B cell (primary cell): ENCODE data around the gene DYNC1I2. TPM values are rescaled to one million over a fixed set of nuclear protein-coding genes. Genes with fewer than 3 reads are reported as not detected.
"Not testable (repeated sequence)": the region's sequence is repeated elsewhere in the genome, so short reads cannot be mapped to it uniquely, and the experiment has no call there.

ENCODE experiments used
- ATAC-seq: fragments of 200-7000 bp; cut with Tn5 transposase; one replicate; pipeline ENCODE4 v1.10.0; 2021; ENCODE audit warnings: low read depth, mild to moderate bottlenecking, moderate number of reproducible peaks, moderate library complexity
- CTCF ChIA-PET: fragments of 350-600 bp; sonication (Branson Sonifier 250); formaldehyde crosslinking; loops from one replicate; lab custom pipeline; 2021; ENCODE audit warnings: antibody characterized with exemption, inconsistent platforms; lab: Charles Lee
- POLR2A ChIA-PET: fragments of 350-600 bp; sonication (Branson Sonifier 250); formaldehyde crosslinking; loops from one replicate; lab custom pipeline; 2021; ENCODE audit warnings: antibody characterized with exemption; lab: Charles Lee
- DNase-seq: peaks from one replicate; pipeline ENCODE4 v3.0.0; 2013
- H2AFZ ChIP-seq: 2 replicates; pipeline ENCODE4 v1.6.1; 2012; ENCODE audit warnings: mild to moderate bottlenecking, low read depth, low read length; ENCODE audit not compliant: insufficient read depth, poor library complexity, severe bottlenecking
- H3K27ac ChIP-seq, 2 donors: 1 replicate in 1 of 2; 2 replicates in 1 of 2; pipeline ENCODE4 v1.5.1; 2012 to 2013; ENCODE audit warnings: low read length in 2 of 2, mild to moderate bottlenecking in 2 of 2, moderate library complexity in 1 of 2
- H3K27me3 ChIP-seq, 4 experiments: fragments of 200-600 bp in 1 of 4; sonication (generic) in 1 of 4; replicated peaks in 1 of 4; 1 replicate in 2 of 4; 2 replicates in 2 of 4; pipeline versions ENCODE4 v1.6.1 to v1.7.0; 2013 to 2016; ENCODE audit warnings: low read length in 3 of 4, mild to moderate bottlenecking in 2 of 4, mixed read lengths in 1 of 4, moderate library complexity in 1 of 4; ENCODE audit not compliant: insufficient read depth in 4 of 4, control insufficient read depth in 3 of 4; ENCODE audit errors: control extremely low read depth in 1 of 4
- H3K36me3 ChIP-seq, 2 experiments: replicated peaks in 1 of 2; 1 replicate in 1 of 2; 2 replicates in 1 of 2; pipeline versions ENCODE4 v1.6.1 to v1.7.1; 2013; ENCODE audit warnings: low read length in 1 of 2; ENCODE audit not compliant: insufficient read depth in 2 of 2, control insufficient read depth in 1 of 2; ENCODE audit errors: control extremely low read depth in 1 of 2, extremely low read depth in 1 of 2
- H3K4me1 ChIP-seq, 2 donors: fragments of 200-600 bp in 1 of 2; sonication (generic) in 1 of 2; 1 replicate in 1 of 2; 2 replicates in 1 of 2; pipeline versions ENCODE4 v1.5.1 to v1.6.1; 2013 to 2017; ENCODE audit warnings: low read length in 2 of 2; ENCODE audit not compliant: control insufficient read depth in 2 of 2, insufficient read depth in 2 of 2
- H3K4me2 ChIP-seq: replicated peaks from 2 replicates; pipeline ENCODE3; 2012; ENCODE audit warnings: mild to moderate bottlenecking, low read depth, low read length; ENCODE audit not compliant: poor library complexity, severe bottlenecking
- H3K4me3 ChIP-seq, 5 experiments: fragments of 200-600 bp in 1 of 5; sonication (generic) in 1 of 5; 1 replicate in 3 of 5; 2 replicates in 2 of 5; pipeline versions ENCODE4 v1.5.1 to v1.7.0; 2011 to 2016; ENCODE audit warnings: low read length in 4 of 5, mild to moderate bottlenecking in 4 of 5, low read depth in 2 of 5, control low read depth in 1 of 5, moderate library complexity in 1 of 5; ENCODE audit not compliant: insufficient read depth in 1 of 5; ENCODE audit errors: control extremely low read depth in 1 of 5, extremely low read depth in 1 of 5
- H3K79me2 ChIP-seq: fragments of 200-600 bp; sonication (generic); one replicate; pipeline ENCODE4 v1.6.0; 2016; ENCODE audit warnings: low read length; ENCODE audit not compliant: control insufficient read depth, insufficient read depth
- H3K9ac ChIP-seq: fragments of 200-600 bp; sonication (generic); 2 replicates; pipeline ENCODE4 v1.6.1; 2017; ENCODE audit warnings: mild to moderate bottlenecking, low read length, moderate library complexity
- H3K9me3 ChIP-seq, 3 donors: one replicate each; pipeline versions ENCODE4 v1.6.1 to v1.7.1; 2013; ENCODE audit warnings: low read length in 2 of 3; ENCODE audit not compliant: control insufficient read depth in 2 of 3, insufficient read depth in 1 of 3; ENCODE audit errors: control extremely low read depth in 1 of 3
- H4K20me1 ChIP-seq: 2 replicates; pipeline ENCODE4 v1.6.0; 2012; ENCODE audit warnings: mild to moderate bottlenecking, low read length; ENCODE audit not compliant: insufficient read depth, control insufficient read depth, poor library complexity, severe bottlenecking
- H3K27ac Mint-ChIP-seq: one replicate; pipeline ENCODE4 v1.8.0; 2021; ENCODE audit warnings: mixed read lengths
- H3K27me3 Mint-ChIP-seq: one replicate; pipeline ENCODE4 v1.8.0; 2021; ENCODE audit warnings: mixed read lengths
- H3K4me1 Mint-ChIP-seq: one replicate; pipeline ENCODE4 v1.8.0; 2021; ENCODE audit warnings: mixed read lengths
- H3K4me3 Mint-ChIP-seq: one replicate; pipeline ENCODE4 v1.8.0; 2021; ENCODE audit warnings: mixed read lengths
- H3K9me3 Mint-ChIP-seq: one replicate; pipeline ENCODE4 v1.8.0; 2022; ENCODE audit warnings: mixed read lengths; ENCODE audit not compliant: insufficient read depth
- CTCF ChIP-seq: fragments of 200-600 bp; IDR thresholded peaks from one replicate; pipeline ENCODE4 v1.8.0; 2022; ENCODE audit warnings: antibody characterized with exemption, mild to moderate bottlenecking
- EZH2 ChIP-seq: IDR thresholded peaks from 2 replicates; pipeline ENCODE4 v1.6.1; 2012; ENCODE audit warnings: borderline replicate concordance, low read depth, mild to moderate bottlenecking, moderate library complexity, low read length; ENCODE audit not compliant: insufficient read depth, poor library complexity, severe bottlenecking
- WGBS: methylation state at CpG from one replicate; pipeline ENCODE4 v1.1.5; 2013; ENCODE audit warnings: missing lambda C conversion rate; ENCODE audit not compliant: insufficient coverage; 5-methylcytosine and 5-hydroxymethylcytosine counted together
- intact Hi-C: fragments of 100-400 bp; cut with micrococcal nuclease; formaldehyde crosslinking; loops from one replicate; pipeline ENCODE4 v1.10.0; 2022
- polyA plus RNA-seq: library from polyadenylated mRNA; depleted of rRNA; stranded (reverse); fragments of >200 nt; gene quantifications from 2 replicates; pipeline ENCODE4 v1.2.3, GENCODE V29; 2012
- total RNA-seq, 2 donors: library from RNA; stranded (reverse); fragments of 120-200 nt in 1 of 2; gene quantifications; 1 replicate in 1 of 2; 2 replicates in 1 of 2; pipeline versions ENCODE4 v1.2.3 to v1.2.4, GENCODE V29; 2013 to 2022

Gene DYNC1I2
- total and polyA plus RNA-seq, 2 donors (not counting 1 experiment from before 2014, with no cell fraction given), result 20.4 to 57.6 TPM

- ChIA-PET CTCF (no interaction called here), POLR2A (no interaction called here)
- Histone ChIP-seq H3K79me2 (no peaks in the 10 kb centered on the region), H4K20me1 (no peaks in the 10 kb centered on the region), H3K9ac (no peak overlapping the region), H3K9me3 (peaks cover 0 to 18% (median 0%) of the 10 kb centered on the region in 3 donors), H3K4me2 (no peak overlapping the region), H3K36me3 (no peaks in the 10 kb centered on the region), H3K27me3 (no peaks in the 10 kb centered on the region), H2AFZ (no peak overlapping the region), H3K4me1 (no peaks in the 10 kb centered on the region), H3K27ac (no peak overlapping the region), H3K4me3 (no peak overlapping the region)
- Mint-ChIP-seq H3K4me3 (no peak overlapping the region), H3K9me3 (peaks cover 5% of the 10 kb centered on the region), H3K27ac (no peak overlapping the region), H3K27me3 (no peaks in the 10 kb centered on the region), H3K4me1 (no peaks in the 10 kb centered on the region)
- TF ChIP-seq EZH2 (no peak), CTCF (no peak)
- no CpG with 5 or more reads among the region's 5 CpGs for WGBS
- intact Hi-C loops, result no loop called here
- no peak for ATAC-seq
- DNase-seq, result no peak
These were observed 85.1 kb downstream of the DYNC1I2 start for GRCh38 chr2:171772373-171772772.

DNA sequence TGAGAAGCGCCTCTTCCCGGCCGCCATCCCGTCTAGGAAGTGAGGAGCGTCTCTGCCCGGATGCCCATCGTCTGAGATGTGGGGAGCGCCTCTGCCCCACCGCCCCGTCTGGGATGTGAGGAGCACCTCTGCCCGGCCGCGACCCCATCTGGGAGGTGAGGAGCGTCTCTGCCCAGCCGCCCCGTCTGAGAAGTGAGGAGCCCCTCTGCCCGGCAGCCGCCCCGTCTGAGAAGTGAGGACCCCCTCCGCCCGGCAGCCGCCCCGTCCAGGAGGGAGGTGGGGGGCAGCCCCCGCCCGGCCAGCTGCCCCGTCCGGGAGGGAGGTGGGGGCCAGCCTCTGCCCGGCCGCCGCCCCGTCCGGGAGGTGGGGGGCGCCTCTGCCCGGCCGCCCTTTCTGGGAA is 87.3 kb downstream of the DYNC1I2 start:
- H3K36me3 ChIP-seq, H3K27me3 Mint-ChIP-seq, H3K4me3 Mint-ChIP-seq, DNase-seq, H3K27ac ChIP-seq, H3K4me2 ChIP-seq, H3K9me3 Mint-ChIP-seq, POLR2A ChIA-PET, CTCF ChIA-PET, H3K27me3 ChIP-seq, H3K9ac ChIP-seq, H3K4me3 ChIP-seq, H3K27ac Mint-ChIP-seq, H3K4me1 Mint-ChIP-seq, H3K4me1 ChIP-seq, H3K79me2 ChIP-seq, intact Hi-C loops, H4K20me1 ChIP-seq, H2AFZ ChIP-seq, ATAC-seq: not testable (repeated sequence)
- WGBS, result over 99% methylated on average over 17 of the region's 35 CpGs
- H3K9me3 ChIP-seq, result peaks cover 4 to 29% (median 7%) of the 10 kb centered on the region in 3 donors
